Adrenal gland (tissue), 5 donors: ENCODE measurements around the gene RNF166.

Source experiments
- POLR2A ChIP-seq, 2 donors: fragments of 450-650 bp; IDR thresholded peaks; one replicate each; pipeline ENCODE4 v1.6.1; 2017; ENCODE audit warnings: antibody characterized with exemption in 2 of 2, mild to moderate bottlenecking in 2 of 2, moderate library complexity in 1 of 2
- TF ChIP-seq, protein P1 (sequence below), 6 experiments: fragments of 450-650 bp in 4 of 6; fragments of 200-600 bp in 2 of 6; sonication (generic) in 1 of 6; IDR thresholded peaks; 1 replicate in 5 of 6; 2 replicates in 1 of 6; pipeline versions ENCODE4 v1.5.1 to v1.8.0; 2016 to 2021; ENCODE audit warnings: antibody characterized with exemption in 6 of 6, mild to moderate bottlenecking in 2 of 6, moderate library complexity in 1 of 6
- donor health status: DM: no; HTN: no; CAD: no.

- TF ChIP-seq, protein P1, sequence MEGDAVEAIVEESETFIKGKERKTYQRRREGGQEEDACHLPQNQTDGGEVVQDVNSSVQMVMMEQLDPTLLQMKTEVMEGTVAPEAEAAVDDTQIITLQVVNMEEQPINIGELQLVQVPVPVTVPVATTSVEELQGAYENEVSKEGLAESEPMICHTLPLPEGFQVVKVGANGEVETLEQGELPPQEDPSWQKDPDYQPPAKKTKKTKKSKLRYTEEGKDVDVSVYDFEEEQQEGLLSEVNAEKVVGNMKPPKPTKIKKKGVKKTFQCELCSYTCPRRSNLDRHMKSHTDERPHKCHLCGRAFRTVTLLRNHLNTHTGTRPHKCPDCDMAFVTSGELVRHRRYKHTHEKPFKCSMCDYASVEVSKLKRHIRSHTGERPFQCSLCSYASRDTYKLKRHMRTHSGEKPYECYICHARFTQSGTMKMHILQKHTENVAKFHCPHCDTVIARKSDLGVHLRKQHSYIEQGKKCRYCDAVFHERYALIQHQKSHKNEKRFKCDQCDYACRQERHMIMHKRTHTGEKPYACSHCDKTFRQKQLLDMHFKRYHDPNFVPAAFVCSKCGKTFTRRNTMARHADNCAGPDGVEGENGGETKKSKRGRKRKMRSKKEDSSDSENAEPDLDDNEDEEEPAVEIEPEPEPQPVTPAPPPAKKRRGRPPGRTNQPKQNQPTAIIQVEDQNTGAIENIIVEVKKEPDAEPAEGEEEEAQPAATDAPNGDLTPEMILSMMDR (IDR thresholded peaks at IDR 0.05), result no peak
- TF ChIP-seq POLR2A (IDR thresholded peaks at IDR 0.05), result no peak
Observed at GRCh38 chr16:88732172-88732960, 26.2 kb upstream of the RNF166 start.
